Measurements from ENCODE around the gene WFDC12. TPM values are rescaled to one million over a fixed set of nuclear protein-coding genes. Genes with fewer than 3 reads are reported as not detected.

WFDC12 gene
- total RNA-seq, 1 experiment from 2014 or later = not detected

Other genes starting within 250 kb of the WFDC12 start
- gene YWHAB, start 238.8 kb downstream of the WFDC12 start, total RNA-seq (2014; rRNA removed) = 116 and 118 TPM in 2 replicates
- 32.0 and 40.7 TPM in 2 replicates for gene PABPC1L, start 214.4 kb downstream of the WFDC12 start, total RNA-seq (2014; rRNA removed)
- 103 and 120 TPM in 2 replicates for gene TOMM34, start 164.1 kb downstream of the WFDC12 start, total RNA-seq (2014; rRNA removed)
- 18.6 and 20.6 TPM in 2 replicates for gene STK4, start 158.0 kb downstream of the WFDC12 start, total RNA-seq (2014; rRNA removed)
- not detected in 2 replicates for gene KCNS1, start 23.3 kb downstream of the WFDC12 start, total RNA-seq (2014; rRNA removed)
- gene WFDC5, start 9.3 kb downstream of the WFDC12 start, total RNA-seq (2014; rRNA removed) = not detected in 2 replicates
- gene PI3, start 50.4 kb upstream of the WFDC12 start, total RNA-seq (2014; rRNA removed) = 175 and 188 TPM in 2 replicates
- not detected in 2 replicates for gene SEMG1, start 82.6 kb upstream of the WFDC12 start, total RNA-seq (2014; rRNA removed)
- not detected in 2 replicates for gene SEMG2, start 96.9 kb upstream of the WFDC12 start, total RNA-seq (2014; rRNA removed)
- gene SLPI, start 130.1 kb upstream of the WFDC12 start, total RNA-seq (2014; rRNA removed) = 186 and 207 TPM in 2 replicates
- gene RBPJL, start 182.4 kb upstream of the WFDC12 start, total RNA-seq (2014; rRNA removed) = not detected in 2 replicates
- 0.33 TPM in 1 of 2 replicates, not detected in the other for gene MATN4, start 183.8 kb upstream of the WFDC12 start, total RNA-seq (2014; rRNA removed)
- 134 and 167 TPM in 2 replicates for gene SDC4, start 224.0 kb upstream of the WFDC12 start, total RNA-seq (2014; rRNA removed)
- 32.5 and 45.2 TPM in 2 replicates for gene SYS1, start 238.7 kb upstream of the WFDC12 start, total RNA-seq (2014; rRNA removed)